OCI-LY1 (cell line): ENCODE results near the gene C2CD4A.

Source experiments
- H2AFZ ChIP-seq: fragments of 200-600 bp; sonication (generic), shearing (Covaris generic); 2 replicates; pipeline ENCODE4 v1.6.0; 2014; ENCODE audit warnings: antibody characterized with exemption, mild to moderate bottlenecking, low read length
- H3F3A ChIP-seq: fragments of 200-600 bp; sonication (generic), shearing (Covaris generic); 2 replicates; pipeline ENCODE4 v1.6.0; 2014; ENCODE audit warnings: mild to moderate bottlenecking, antibody characterized with exemption, low read length, moderate library complexity; ENCODE audit not compliant: insufficient read depth
- H3K27ac ChIP-seq: fragments of 200-600 bp; sonication (generic); 2 replicates; pipeline ENCODE4 v1.5.1; 2014; ENCODE audit warnings: low read length, mixed run types, mild to moderate bottlenecking, low read depth; ENCODE audit not compliant: poor library complexity, severe bottlenecking
- H3K27me3 ChIP-seq: fragments of 200-600 bp; sonication (generic); 2 replicates; pipeline ENCODE4 v1.6.0; 2014; ENCODE audit warnings: antibody characterized with exemption, mild to moderate bottlenecking, low read length, moderate library complexity; ENCODE audit not compliant: insufficient read depth
- H3K36me3 ChIP-seq: fragments of 200-600 bp; sonication (generic); 2 replicates; pipeline ENCODE4 v1.6.1; 2014; ENCODE audit warnings: mild to moderate bottlenecking, antibody characterized with exemption, low read length, moderate library complexity, mixed read lengths; ENCODE audit not compliant: insufficient read depth
- H3K4me1 ChIP-seq: fragments of 200-600 bp; sonication (generic); 2 replicates; pipeline ENCODE4 v1.5.1; 2014; ENCODE audit warnings: mild to moderate bottlenecking, low read length, moderate library complexity; ENCODE audit not compliant: insufficient read depth, severe bottlenecking
- H3K4me2 ChIP-seq: fragments of 200-600 bp; sonication (generic), shearing (Covaris generic); 2 replicates; pipeline ENCODE4 v1.6.1; 2014; ENCODE audit warnings: low read length
- H3K4me3 ChIP-seq: fragments of 200-600 bp; sonication (generic); 2 replicates; pipeline ENCODE4 v1.5.1; 2014; ENCODE audit warnings: low read length, low read depth, mild to moderate bottlenecking, mixed read lengths; ENCODE audit not compliant: poor library complexity, severe bottlenecking
- H3K79me2 ChIP-seq: fragments of 200-600 bp; shearing (Covaris generic); 2 replicates; pipeline ENCODE4 v1.6.1; 2016; ENCODE audit warnings: mixed run types, low read length, mixed read lengths; ENCODE audit not compliant: insufficient read depth
- H3K9ac ChIP-seq: fragments of 200-600 bp; sonication (generic), shearing (Covaris generic); 2 replicates; pipeline ENCODE4 v1.6.1; 2014; ENCODE audit warnings: mild to moderate bottlenecking, low read length, mixed read lengths
- H3K9me2 ChIP-seq: fragments of 200-600 bp; sonication (generic), shearing (Covaris generic); 2 replicates; pipeline ENCODE4 v1.6.1; 2014; ENCODE audit warnings: low read depth, mild to moderate bottlenecking, low read length, mixed read lengths
- H3K9me3 ChIP-seq: fragments of 200-600 bp; shearing (Covaris generic); 2 replicates; pipeline ENCODE4 v1.6.1; 2014; ENCODE audit warnings: low read length, mixed read lengths
- H4K20me1 ChIP-seq: fragments of 200-600 bp; sonication (generic), shearing (Covaris generic); 2 replicates; pipeline ENCODE4 v1.6.0; 2016; ENCODE audit warnings: mild to moderate bottlenecking, low read length; ENCODE audit not compliant: insufficient read depth
- EZH2 ChIP-seq: fragments of 200-600 bp; sonication (generic), shearing (Covaris generic); IDR thresholded peaks from 2 replicates; pipeline ENCODE4 v1.8.0; 2017; ENCODE audit warnings: borderline replicate concordance, mixed run types, mild to moderate bottlenecking, antibody characterized with exemption, low read length, moderate library complexity, mixed read lengths
- TF ChIP-seq, protein P1 (sequence below): fragments of 200-600 bp; sonication (generic), shearing (Covaris generic); IDR thresholded peaks from 2 replicates; pipeline ENCODE4 v1.5.1; 2017; ENCODE audit warnings: mild to moderate bottlenecking, antibody characterized with exemption, low read length, moderate library complexity, mixed read lengths

Gene C2CD4A

GRCh38 chr15:62088353-62088693 lies 21.5 kb downstream of the C2CD4A start:
- Histone ChIP-seq H3K9ac (no peak overlapping the region), H3K9me3 (no peaks in the 10 kb centered on the region), H3K27me3 (no peaks in the 10 kb centered on the region), H3K9me2 (no peaks in the 10 kb centered on the region), H3K4me3 (no peak overlapping the region), H3K4me2 (no peak overlapping the region), H3F3A (no peaks in the 10 kb centered on the region), H3K36me3 (no peaks in the 10 kb centered on the region), H3K79me2 (no peaks in the 10 kb centered on the region), H4K20me1 (no peaks in the 10 kb centered on the region), H3K4me1 (no peaks in the 10 kb centered on the region), H2AFZ (no peak overlapping the region), H3K27ac (no peak overlapping the region)
- TF ChIP-seq, protein P1, sequence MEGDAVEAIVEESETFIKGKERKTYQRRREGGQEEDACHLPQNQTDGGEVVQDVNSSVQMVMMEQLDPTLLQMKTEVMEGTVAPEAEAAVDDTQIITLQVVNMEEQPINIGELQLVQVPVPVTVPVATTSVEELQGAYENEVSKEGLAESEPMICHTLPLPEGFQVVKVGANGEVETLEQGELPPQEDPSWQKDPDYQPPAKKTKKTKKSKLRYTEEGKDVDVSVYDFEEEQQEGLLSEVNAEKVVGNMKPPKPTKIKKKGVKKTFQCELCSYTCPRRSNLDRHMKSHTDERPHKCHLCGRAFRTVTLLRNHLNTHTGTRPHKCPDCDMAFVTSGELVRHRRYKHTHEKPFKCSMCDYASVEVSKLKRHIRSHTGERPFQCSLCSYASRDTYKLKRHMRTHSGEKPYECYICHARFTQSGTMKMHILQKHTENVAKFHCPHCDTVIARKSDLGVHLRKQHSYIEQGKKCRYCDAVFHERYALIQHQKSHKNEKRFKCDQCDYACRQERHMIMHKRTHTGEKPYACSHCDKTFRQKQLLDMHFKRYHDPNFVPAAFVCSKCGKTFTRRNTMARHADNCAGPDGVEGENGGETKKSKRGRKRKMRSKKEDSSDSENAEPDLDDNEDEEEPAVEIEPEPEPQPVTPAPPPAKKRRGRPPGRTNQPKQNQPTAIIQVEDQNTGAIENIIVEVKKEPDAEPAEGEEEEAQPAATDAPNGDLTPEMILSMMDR: no peak
- no peak for TF ChIP-seq EZH2

DNA sequence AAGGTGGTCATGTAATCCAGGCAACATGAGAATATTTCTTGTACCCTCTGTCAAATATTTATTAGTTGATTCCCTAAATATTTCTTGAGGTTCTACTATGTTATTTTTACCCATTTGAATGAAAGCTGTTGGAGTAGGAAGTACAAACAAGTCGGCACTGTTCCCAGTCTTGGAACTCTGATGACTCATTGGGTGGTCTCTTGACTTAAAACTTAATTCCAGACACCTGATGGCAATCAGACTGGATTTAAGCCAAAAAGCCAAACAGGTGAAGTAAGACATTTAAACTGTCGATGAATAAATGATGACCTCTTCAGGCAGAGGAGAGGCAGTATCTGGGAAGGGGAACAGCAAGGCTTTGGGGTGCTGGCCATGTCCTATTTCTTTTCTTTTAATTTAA lies 22.8 kb downstream of the C2CD4A start:
- Histone ChIP-seq H4K20me1 (no peaks in the 10 kb centered on the region), H2AFZ (no peak overlapping the region), H3K9me3 (no peaks in the 10 kb centered on the region), H3K9me2 (no peaks in the 10 kb centered on the region), H3F3A (no peaks in the 10 kb centered on the region), H3K79me2 (no peaks in the 10 kb centered on the region), H3K27me3 (no peaks in the 10 kb centered on the region), H3K4me2 (no peak overlapping the region), H3K27ac (no peak overlapping the region), H3K4me3 (no peak overlapping the region), H3K36me3 (no peaks in the 10 kb centered on the region), H3K9ac (no peak overlapping the region), H3K4me1 (no peaks in the 10 kb centered on the region)
- no peak for TF ChIP-seq EZH2

DNA sequence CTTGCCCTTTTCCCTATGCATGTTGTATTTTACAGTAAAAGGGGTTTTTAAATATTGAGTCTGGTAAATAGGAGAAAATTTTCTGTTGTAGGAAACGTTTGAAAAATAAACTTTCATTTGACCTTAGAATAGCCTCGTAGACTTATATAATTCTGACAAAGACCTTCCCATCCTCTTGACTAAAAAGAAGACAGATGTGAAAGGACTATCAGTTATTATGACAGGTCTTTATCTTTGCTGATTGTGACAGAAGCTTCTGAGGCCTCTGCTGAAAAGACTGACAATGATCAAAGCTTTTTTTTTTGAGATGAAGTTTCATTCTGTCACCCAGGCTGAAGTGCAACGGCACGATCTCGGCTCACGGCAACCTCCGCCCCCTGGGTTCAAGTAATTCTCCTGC lies 24.2 kb downstream of the C2CD4A start:
- H3K4me3 ChIP-seq: no peak overlapping the region
- H4K20me1 ChIP-seq: no peaks in the 10 kb centered on the region
- no peak overlapping the region for H3K4me2 ChIP-seq
- H3K27me3 ChIP-seq: no peaks in the 10 kb centered on the region
- no peak overlapping the region for H3K9ac ChIP-seq
- TF ChIP-seq EZH2: no peak
- TF ChIP-seq, protein P1: no peak
- H3K4me1 ChIP-seq: no peaks in the 10 kb centered on the region
- H3K9me2 ChIP-seq: no peaks in the 10 kb centered on the region
- no peaks in the 10 kb centered on the region for H3K36me3 ChIP-seq
- no peak overlapping the region for H3K27ac ChIP-seq
- H3K79me2 ChIP-seq: no peaks in the 10 kb centered on the region
- H2AFZ ChIP-seq: no peak overlapping the region
- no peaks in the 10 kb centered on the region for H3K9me3 ChIP-seq
- no peaks in the 10 kb centered on the region for H3F3A ChIP-seq

DNA sequence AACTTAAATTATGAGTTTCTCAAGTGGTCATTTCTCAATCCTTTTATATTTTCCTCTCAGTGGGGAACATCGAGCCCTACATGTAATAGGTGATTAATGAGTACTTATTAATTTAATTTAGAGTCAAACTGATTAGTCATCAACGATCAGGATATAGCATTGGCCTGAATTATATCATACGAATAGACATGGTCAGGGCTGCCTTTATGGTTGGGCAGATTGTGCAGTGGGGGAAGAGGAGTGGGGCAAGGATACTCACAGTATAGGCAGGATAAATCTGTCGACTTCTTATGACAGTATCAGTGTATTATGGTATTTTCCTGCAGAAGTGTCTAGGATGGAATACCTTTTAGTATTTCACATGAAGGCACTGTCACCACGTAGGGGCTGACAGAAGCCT lies 27.0 kb downstream of the C2CD4A start:
- H4K20me1 ChIP-seq: no peaks in the 10 kb centered on the region
- H3K4me1 ChIP-seq: no peaks in the 10 kb centered on the region
- H2AFZ ChIP-seq: no peak overlapping the region
- H3K27me3 ChIP-seq: no peaks in the 10 kb centered on the region
- no peaks in the 10 kb centered on the region for H3K9me3 ChIP-seq
- H3K4me3 ChIP-seq: no peak overlapping the region
- H3K36me3 ChIP-seq: no peaks in the 10 kb centered on the region
- H3K9me2 ChIP-seq: no peaks in the 10 kb centered on the region
- no peak overlapping the region for H3K27ac ChIP-seq
- no peak overlapping the region for H3K9ac ChIP-seq
- H3K4me2 ChIP-seq: no peak overlapping the region
- TF ChIP-seq, protein P1: no peak
- no peak for TF ChIP-seq EZH2
- no peaks in the 10 kb centered on the region for H3K79me2 ChIP-seq
- H3F3A ChIP-seq: no peaks in the 10 kb centered on the region
